ENCODE measurements around the gene EML2. TPM values are rescaled to one million over a fixed set of nuclear protein-coding genes. Genes with fewer than 3 reads are reported as not detected.

EML2 gene
- total and polyA plus RNA-seq, 2 of the 8 experiments (the other 6 are each of a cell fraction or from before 2014, with no cell fraction given), result 28.8 to 29.4 TPM

DNA sequence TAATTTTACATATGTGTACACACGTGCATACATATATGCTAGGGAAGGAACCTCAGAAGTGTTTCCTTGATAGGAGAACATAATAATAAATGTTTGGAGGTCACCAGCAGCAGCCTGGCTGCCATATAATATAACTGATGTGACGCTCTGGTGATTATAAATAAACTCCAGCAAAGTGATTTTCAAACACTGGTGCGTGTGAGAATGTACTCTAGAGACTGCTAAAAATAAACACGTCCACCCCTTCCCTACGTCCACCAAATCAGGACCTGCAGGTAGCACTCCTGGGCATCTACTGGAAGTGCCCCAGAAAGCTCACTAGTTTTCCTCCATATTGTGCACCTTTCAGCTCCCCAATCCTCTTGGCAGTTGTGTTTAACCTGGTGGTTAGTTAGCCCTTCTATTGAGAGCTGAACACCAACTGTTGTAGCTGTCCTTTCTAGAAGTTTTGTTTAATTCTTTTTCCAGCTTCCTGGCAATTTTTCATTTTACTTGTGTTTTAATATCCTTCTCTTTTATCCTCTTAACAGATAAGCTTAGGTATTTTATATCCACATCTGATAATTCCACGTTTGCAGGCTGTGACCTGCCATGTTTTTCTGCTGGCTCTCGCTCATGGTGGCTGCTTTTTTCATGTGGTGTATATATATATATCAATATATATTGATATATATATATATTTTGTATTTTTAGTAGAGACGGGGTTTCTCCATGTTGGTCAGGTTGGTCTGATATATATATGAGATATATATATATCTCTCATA is 67.6 kb downstream of the EML2 start:
- H3K14ac ChIP-seq (ENCODE audit: insufficient read length), result no peak overlapping the region
- H3K9me3 ChIP-seq (ENCODE audit: insufficient read depth in 2 of 2, low read depth in 1 of 2, low read length in 1 of 2), result no peaks in the 10 kb centered on the region
- H3K23ac ChIP-seq (ENCODE audit: insufficient read length), result no peak overlapping the region
- no peak overlapping the region for H3K9ac ChIP-seq (replicated peaks in 1 of 4; ENCODE audit: extremely low read depth in 1 of 4, low read depth in 3 of 4, low read length in 3 of 4)
- no peak overlapping the region for H3K4ac ChIP-seq (replicated peaks; ENCODE audit: insufficient read length, low read depth, low read length)
- H3K4me3 ChIP-seq (ENCODE audit: extremely low read depth in 1 of 4, insufficient read depth in 2 of 4, low read depth in 3 of 4, low read length in 4 of 4), result no peak overlapping the region
- H2BK120ac ChIP-seq (replicated peaks; ENCODE audit: low read depth, low read length), result no peak overlapping the region
- no peak overlapping the region for H4K91ac ChIP-seq (replicated peaks; ENCODE audit: insufficient read length, low read length)
- peaks cover 0 to 3% (median 0%) of the 10 kb centered on the region in 4 experiments; a peak in 4 of 7 replicates for H3K4me1 ChIP-seq (replicated peaks in 1 of 4; ENCODE audit: control insufficient read depth in 3 of 4, insufficient read depth in 4 of 4, low read length in 3 of 4)
- H3K18ac ChIP-seq (ENCODE audit: extremely low read depth, low read length), result no peak overlapping the region
- peaks cover 0 to 5% of the 10 kb centered on the region in 2 experiments for H4K20me1 ChIP-seq (replicated peaks in 1 of 2; ENCODE audit: control insufficient read depth in 1 of 2, insufficient read depth in 2 of 2, low read length in 2 of 2)
- H4K8ac ChIP-seq (ENCODE audit: extremely low read depth, insufficient read depth, low read length), result no peak overlapping the region
- H2AK5ac ChIP-seq (ENCODE audit: low read depth, low read length), result no peak overlapping the region
- H3K23me2 ChIP-seq (ENCODE audit: low read depth, low read length), result no peaks in the 10 kb centered on the region; the same call in 1 of the 2 replicates
- no peak overlapping the region for H3K56ac ChIP-seq (replicated peaks; ENCODE audit: insufficient read length, low read depth, low read length)
- no peak overlapping the region for H2AFZ ChIP-seq (ENCODE audit: low read length)
- no peak overlapping the region for H2BK5ac ChIP-seq (ENCODE audit: low read depth, low read length)
- FAIRE-seq (no peak), DNase-seq (ENCODE audit: low read depth in 1 of 2, low spot score in 2 of 2) (no peak)
- ChIA-PET CTCF (ENCODE audit: partially characterized antibody) (interaction anchor here (0.8 to 8.1 kb wide), 10 partner anchors 10 to 86 kb away, joined by 3 to 79 read pairs (median 3); no protein-coding TSS in a partner anchor), POLR2A (ENCODE audit: partially characterized antibody) (interaction anchor here (0.6 to 1.0 kb wide), 2 partner anchors 20 to 143 kb away, joined by 3 to 4 read pairs; no protein-coding TSS in a partner anchor)
- no peak overlapping the region for H3K4me2 ChIP-seq (ENCODE audit: insufficient read depth in 1 of 2, low read depth in 2 of 2, low read length in 2 of 2)
- no peak overlapping the region for H2BK20ac ChIP-seq (ENCODE audit: low read length)
- H2BK12ac ChIP-seq (ENCODE audit: low read depth, low read length), result no peak overlapping the region
- H2BK15ac ChIP-seq (ENCODE audit: low read length), result no peak overlapping the region
- no peaks in the 10 kb centered on the region for H3K36me3 ChIP-seq (ENCODE audit: control insufficient read depth in 2 of 4, insufficient read depth in 4 of 4, low read length in 3 of 4)
- peaks cover 2% of the 10 kb centered on the region; the same call in 1 of the 2 replicates for H3K79me1 ChIP-seq (ENCODE audit: low read depth, low read length)
- 90% methylated on average over 8 of the region's 8 CpGs; no CpG with 5 or more reads in 1 of the 2 experiments for WGBS, 2 experiments (ENCODE audit: extremely low coverage in 1 of 2, insufficient coverage in 1 of 2, insufficient read length in 1 of 2, insufficient replicate concordance in 2 of 2, low coverage in 1 of 2, low lambda C conversion rate in 2 of 2, missing lambda C conversion rate in 1 of 2)
- H3K79me2 ChIP-seq (ENCODE audit: control insufficient read depth in 1 of 2, insufficient read depth in 2 of 2, low read length in 2 of 2), result 0 out of 4 replicates have a peak, but pooled peaks cover 0 to 2% of the 10 kb centered on the region in 2 experiments
- no peaks in the 10 kb centered on the region for H3K27me3 ChIP-seq (replicated peaks in 1 of 4; ENCODE audit: control insufficient read depth in 3 of 4, extremely low read depth in 1 of 4, insufficient read depth in 3 of 4, low read length in 3 of 4)
- H4K5ac ChIP-seq (ENCODE audit: insufficient read length, low read depth, low read length), result no peak overlapping the region
- no peak overlapping the region for H3K27ac ChIP-seq (ENCODE audit: low read depth, low read length)
- TF ChIP-seq JUN (IDR thresholded peaks at IDR 0.05; ENCODE audit: low read depth, low read length), result no peak
- TF ChIP-seq SP1 (IDR thresholded peaks at IDR 0.05; ENCODE audit: low read depth, low read length), result no peak
- no peak for TF ChIP-seq POU5F1 (IDR thresholded peaks at IDR 0.05; ENCODE audit: low read depth, low read length)
- TF ChIP-seq, protein P1, sequence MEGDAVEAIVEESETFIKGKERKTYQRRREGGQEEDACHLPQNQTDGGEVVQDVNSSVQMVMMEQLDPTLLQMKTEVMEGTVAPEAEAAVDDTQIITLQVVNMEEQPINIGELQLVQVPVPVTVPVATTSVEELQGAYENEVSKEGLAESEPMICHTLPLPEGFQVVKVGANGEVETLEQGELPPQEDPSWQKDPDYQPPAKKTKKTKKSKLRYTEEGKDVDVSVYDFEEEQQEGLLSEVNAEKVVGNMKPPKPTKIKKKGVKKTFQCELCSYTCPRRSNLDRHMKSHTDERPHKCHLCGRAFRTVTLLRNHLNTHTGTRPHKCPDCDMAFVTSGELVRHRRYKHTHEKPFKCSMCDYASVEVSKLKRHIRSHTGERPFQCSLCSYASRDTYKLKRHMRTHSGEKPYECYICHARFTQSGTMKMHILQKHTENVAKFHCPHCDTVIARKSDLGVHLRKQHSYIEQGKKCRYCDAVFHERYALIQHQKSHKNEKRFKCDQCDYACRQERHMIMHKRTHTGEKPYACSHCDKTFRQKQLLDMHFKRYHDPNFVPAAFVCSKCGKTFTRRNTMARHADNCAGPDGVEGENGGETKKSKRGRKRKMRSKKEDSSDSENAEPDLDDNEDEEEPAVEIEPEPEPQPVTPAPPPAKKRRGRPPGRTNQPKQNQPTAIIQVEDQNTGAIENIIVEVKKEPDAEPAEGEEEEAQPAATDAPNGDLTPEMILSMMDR (IDR thresholded peaks at IDR 0.05; ENCODE audit: control extremely low read depth in 1 of 3, insufficient read depth in 1 of 3, low read depth in 1 of 3, low read length in 3 of 3), result no peak
- no peak for TF ChIP-seq SIX5 (IDR thresholded peaks at IDR 0.05; ENCODE audit: low read depth, low read length)
- TF ChIP-seq RXRA (IDR thresholded peaks at IDR 0.05; ENCODE audit: insufficient read depth, low read depth, low read length), result no peak
- no peak for TF ChIP-seq JUND (IDR thresholded peaks at IDR 0.05; ENCODE audit: low read length)
- TF ChIP-seq CHD2 (IDR thresholded peaks at IDR 0.05; ENCODE audit: low read length), result no peak

All from H1 (cell line).